GM23338 (cell line): ENCODE measurements around the gene CALCB. TPM values are rescaled to one million over a fixed set of nuclear protein-coding genes. Genes with fewer than 3 reads are reported as not detected.

Experiments used
- ATAC-seq: fragments of 200-7000 bp; cut with Tn5 transposase; 3 replicates; pipeline ENCODE4 v1.9.1; 2020
- DNase-seq: peaks from one replicate; pipeline ENCODE4 v3.0.0-alpha.2; 2015; ENCODE audit warnings: low spot score
- H2AFZ ChIP-seq: fragments of 200-600 bp; sonication (generic); 2 replicates; pipeline ENCODE4 v1.8.0; 2016; ENCODE audit warnings: antibody characterized with exemption, mild to moderate bottlenecking, moderate library complexity
- H3F3A ChIP-seq: fragments of 200-600 bp; sonication (generic); replicated peaks from 2 replicates; pipeline ENCODE4 v1.8.0; 2017; ENCODE audit warnings: antibody characterized with exemption, mixed run types, low read depth
- H3K27ac ChIP-seq: fragments of 200-600 bp; sonication (generic); 2 replicates; pipeline ENCODE4 v1.6.1; 2016; ENCODE audit warnings: low read depth
- H3K27me3 ChIP-seq: fragments of 200-600 bp; sonication (generic); 2 replicates; pipeline ENCODE4 v1.8.0; 2016; ENCODE audit warnings: mild to moderate bottlenecking, mixed run types, moderate library complexity; ENCODE audit not compliant: insufficient read depth
- H3K36me3 ChIP-seq: fragments of 200-600 bp; sonication (generic); 2 replicates; pipeline ENCODE4 v1.8.0; 2016; ENCODE audit warnings: mild to moderate bottlenecking; ENCODE audit not compliant: insufficient read depth
- H3K4me1 ChIP-seq: fragments of 200-600 bp; sonication (generic); 2 replicates; pipeline ENCODE4 v1.8.0; 2016; ENCODE audit warnings: mild to moderate bottlenecking, moderate library complexity; ENCODE audit not compliant: insufficient read depth
- H3K4me2 ChIP-seq: fragments of 200-600 bp; sonication (generic); 2 replicates; pipeline ENCODE4 v1.7.1; 2017; ENCODE audit warnings: mixed run types
- H3K4me3 ChIP-seq: fragments of 200-600 bp; sonication (generic); 2 replicates; pipeline ENCODE4 v1.6.1; 2016; ENCODE audit warnings: mixed run types
- H3K79me2 ChIP-seq: fragments of 200-600 bp; sonication (generic); replicated peaks from 2 replicates; pipeline ENCODE4 v1.8.0; 2017; ENCODE audit warnings: mild to moderate bottlenecking; ENCODE audit not compliant: insufficient read depth
- H3K9me2 ChIP-seq: fragments of 200-600 bp; sonication (generic); 2 replicates; pipeline ENCODE4 v1.8.0; 2017; ENCODE audit not compliant: insufficient read depth
- H4K20me1 ChIP-seq: fragments of 200-600 bp; sonication (generic); replicated peaks from 2 replicates; pipeline ENCODE4 v1.8.0; 2017; ENCODE audit warnings: mild to moderate bottlenecking; ENCODE audit not compliant: insufficient read depth
- H3K27ac Mint-ChIP-seq: 2 replicates; pipeline ENCODE4 v1.8.0; 2020; ENCODE audit warnings: inconsistent platforms, mild to moderate bottlenecking, moderate library complexity, mixed read lengths
- H3K27me3 Mint-ChIP-seq: 3 replicates; pipeline ENCODE4 v1.8.0; 2022; ENCODE audit warnings: low read depth, mild to moderate bottlenecking, moderate library complexity, mixed read lengths, inconsistent platforms; ENCODE audit not compliant: insufficient read depth, poor library complexity
- H3K36me3 Mint-ChIP-seq: 3 replicates; pipeline ENCODE4 v1.8.0; 2021; ENCODE audit warnings: low read depth, mild to moderate bottlenecking, inconsistent platforms, moderate library complexity, mixed read lengths
- H3K4me1 Mint-ChIP-seq: 3 replicates; pipeline ENCODE4 v1.8.0; 2020; ENCODE audit warnings: mild to moderate bottlenecking, inconsistent platforms, mixed read lengths
- H3K4me3 Mint-ChIP-seq: 3 replicates; pipeline ENCODE4 v1.8.0; 2021; ENCODE audit warnings: moderate library complexity, mild to moderate bottlenecking, inconsistent platforms, mixed read lengths
- H3K9me3 Mint-ChIP-seq: 3 replicates; pipeline ENCODE4 v1.8.0; 2020; ENCODE audit warnings: moderate library complexity, mild to moderate bottlenecking, inconsistent platforms, mixed read lengths
- CREB1 ChIP-seq: fragments of 250-450 bp; sonication (Bioruptor Pico); IDR thresholded peaks from 2 replicates; pipeline ENCODE4 v1.5.0; 2020; ENCODE audit warnings: low read depth, mild to moderate bottlenecking, moderate library complexity
- CTCF ChIP-seq, 2 experiments: fragments of 200-600 bp in 1 of 2; sonication (generic) in 1 of 2; conservative IDR thresholded peaks; 2 replicates each; pipeline versions ENCODE4 v1.5.1 to v1.6.1; 2016 to 2017; ENCODE audit warnings: antibody characterized with exemption in 2 of 2, low read depth in 2 of 2, mild to moderate bottlenecking in 2 of 2, moderate library complexity in 1 of 2
- JUNB ChIP-seq: IDR thresholded peaks from one replicate; pipeline ENCODE4 v1.6.1; 2016; ENCODE audit warnings: antibody characterized with exemption; ENCODE audit not compliant: unreplicated experiment
- POLR2AphosphoS5 ChIP-seq: IDR thresholded peaks from 2 replicates; pipeline ENCODE4 v1.6.1; 2016; ENCODE audit warnings: antibody characterized with exemption, low read depth
- REST ChIP-seq: IDR thresholded peaks from one replicate; pipeline ENCODE4 v1.6.1; 2018; ENCODE audit warnings: antibody characterized with exemption; ENCODE audit not compliant: unreplicated experiment
- ZNF114 ChIP-seq: fragments of 250-450 bp; sonication (Bioruptor Pico); IDR thresholded peaks from 2 replicates; pipeline ENCODE4 v1.5.0; 2020; ENCODE audit warnings: mild to moderate bottlenecking, moderate library complexity
- ZNF331 ChIP-seq: fragments of 250-450 bp; sonication (Bioruptor Pico); IDR thresholded peaks from 2 replicates; pipeline ENCODE4 v1.5.0; 2020; ENCODE audit warnings: low read depth, mild to moderate bottlenecking, moderate library complexity
- ZNF462 ChIP-seq: fragments of 250-450 bp; sonication (Bioruptor Pico); IDR thresholded peaks from 2 replicates; pipeline ENCODE4 v1.5.0; 2020; ENCODE audit warnings: mild to moderate bottlenecking, moderate library complexity
- polyA plus RNA-seq: library from polyadenylated mRNA; unstranded; fragments of >200 nt; fragmentation: Nextera tagmentation; extraction: Ambion mirVana; gene quantifications from 2 replicates; pipeline ENCODE4 v1.2.1, GENCODE V29; 2016
- total RNA-seq: library from RNA; depleted of rRNA; stranded (reverse); fragments of >200 nt; shearing (Covaris generic); gene quantifications from 2 replicates; pipeline ENCODE4 v1.2.3, GENCODE V29; 2014
- TF ChIP-seq, protein P1 (sequence below): IDR thresholded peaks from 2 replicates; pipeline ENCODE4 v1.6.1; 2016; ENCODE audit warnings: antibody characterized with exemption

CALCB gene
- total and polyA plus RNA-seq, 2 experiments from 2014 or later: 7.9 to 9.5 TPM

- Mint-ChIP-seq H3K9me3 (no peaks in the 10 kb centered on the region), H3K4me3 (no peak overlapping the region), H3K27ac (no peak overlapping the region), H3K36me3 (no peaks in the 10 kb centered on the region), H3K4me1 (peaks cover 3% of the 10 kb centered on the region; the same call in 2 of the 3 replicates), H3K27me3 (peaks cover 18% of the 10 kb centered on the region)
- H3K9me2 ChIP-seq: no peaks in the 10 kb centered on the region
- H3F3A ChIP-seq: no peaks in the 10 kb centered on the region
- H3K4me2 ChIP-seq: no peak overlapping the region
- no peak for TF ChIP-seq JUNB
- no peaks in the 10 kb centered on the region for H3K79me2 ChIP-seq
- no peak overlapping the region for H2AFZ ChIP-seq
- peaks cover 14% of the 10 kb centered on the region for H3K27me3 ChIP-seq
- ATAC-seq (no peak), DNase-seq (no peak)
- H4K20me1 ChIP-seq: no peaks in the 10 kb centered on the region
- H3K27ac ChIP-seq: no peak overlapping the region
- no peak overlapping the region for H3K4me3 ChIP-seq
- no peaks in the 10 kb centered on the region for H3K36me3 ChIP-seq
- 0 out of 2 replicates have a peak, but pooled peaks cover 3% of the 10 kb centered on the region for H3K4me1 ChIP-seq
Measured at GRCh38 chr11:15119352-15119751, 46.0 kb downstream of the CALCB start.

GRCh38 chr11:15119826-15120225 lies 46.4 kb downstream of the CALCB start:
- no peak overlapping the region for H3K4me3 ChIP-seq
- TF ChIP-seq ZNF462 (no peak), CTCF (conservative IDR thresholded peaks at IDR 0.05; ENCODE audit: low read depth in 2 of 2) (no peak), ZNF114 (CRISPR knock-in tag) (no peak), POLR2AphosphoS5 (no peak), JUNB (no peak), REST (no peak), CREB1 (CRISPR knock-in tag) (no peak), ZNF331 (no peak)
- TF ChIP-seq, protein P1, sequence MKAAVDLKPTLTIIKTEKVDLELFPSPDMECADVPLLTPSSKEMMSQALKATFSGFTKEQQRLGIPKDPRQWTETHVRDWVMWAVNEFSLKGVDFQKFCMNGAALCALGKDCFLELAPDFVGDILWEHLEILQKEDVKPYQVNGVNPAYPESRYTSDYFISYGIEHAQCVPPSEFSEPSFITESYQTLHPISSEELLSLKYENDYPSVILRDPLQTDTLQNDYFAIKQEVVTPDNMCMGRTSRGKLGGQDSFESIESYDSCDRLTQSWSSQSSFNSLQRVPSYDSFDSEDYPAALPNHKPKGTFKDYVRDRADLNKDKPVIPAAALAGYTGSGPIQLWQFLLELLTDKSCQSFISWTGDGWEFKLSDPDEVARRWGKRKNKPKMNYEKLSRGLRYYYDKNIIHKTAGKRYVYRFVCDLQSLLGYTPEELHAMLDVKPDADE: no peak

More at GRCh38 chr11:15119826-15120225, 46.4 kb downstream of the CALCB start:
- no peak for ATAC-seq
- H3F3A ChIP-seq: no peaks in the 10 kb centered on the region
- no peaks in the 10 kb centered on the region for H3K36me3 ChIP-seq
- H3K27ac Mint-ChIP-seq: no peak overlapping the region
- no peaks in the 10 kb centered on the region for H3K79me2 ChIP-seq
- peaks cover 12% of the 10 kb centered on the region for H3K27me3 ChIP-seq
- no peaks in the 10 kb centered on the region for H3K36me3 Mint-ChIP-seq
- H3K4me1 ChIP-seq: 0 out of 2 replicates have a peak, but pooled peaks cover 3% of the 10 kb centered on the region
- H3K4me3 Mint-ChIP-seq: no peak overlapping the region
- peaks cover 15% of the 10 kb centered on the region for H3K27me3 Mint-ChIP-seq
- H2AFZ ChIP-seq: no peak overlapping the region
- H3K4me1 Mint-ChIP-seq: peaks cover 2% of the 10 kb centered on the region; the same call in 2 of the 3 replicates
- no peaks in the 10 kb centered on the region for H4K20me1 ChIP-seq
- no peaks in the 10 kb centered on the region for H3K9me2 ChIP-seq
- DNase-seq: no peak
- H3K4me2 ChIP-seq: no peak overlapping the region
- no peak overlapping the region for H3K27ac ChIP-seq
- H3K9me3 Mint-ChIP-seq: no peaks in the 10 kb centered on the region
